Measurements from ENCODE around the gene TMED10. TPM values are rescaled to one million over a fixed set of nuclear protein-coding genes. Genes with fewer than 3 reads are reported as not detected.
A peak's percentile ranks its signal among the peaks of the same experiment; 100 is the strongest.

The TMED10 gene
- total RNA-seq, 2 experiments from 2014 or later: 129 to 221 TPM

- no peaks in the 10 kb centered on the region for H3K79me2 ChIP-seq (ENCODE audit: insufficient read depth, low read depth, low read length)
- H3K9me2 ChIP-seq (ENCODE audit: insufficient read depth, low read length): no peaks in the 10 kb centered on the region
- TF ChIP-seq EZH2phosphoT487 (IDR thresholded peaks at IDR 0.05; ENCODE audit: borderline replicate concordance, low read depth, low read length): no peak
- no peak for TF ChIP-seq CTCF (conservative IDR thresholded peaks at IDR 0.05; ENCODE audit: low read length)
- no peaks in the 10 kb centered on the region for H4K20me1 ChIP-seq (ENCODE audit: insufficient read depth, low read length)
- peak overlapping the region; percentile 39; the same call in 1 of the 2 replicates for H2AFZ ChIP-seq (ENCODE audit: low read length)
- H3K36me3 ChIP-seq (ENCODE audit: insufficient read depth, low read length): no peaks in the 10 kb centered on the region
- ChIA-PET POLR2A (interaction anchor here (0.7 to 1.3 kb wide), 7 partner anchors 11 to 63 kb away, joined by 3 to 6 read pairs (median 3); no protein-coding TSS in a partner anchor), CTCF (ENCODE audit: unreplicated experiment) (interaction anchor here (0.6 to 0.9 kb wide), 2 partner anchors 106 to 107 kb away, joined by 3 to 15 read pairs; no protein-coding TSS in a partner anchor)
- H3K4me2 ChIP-seq (ENCODE audit: low read length): peak overlapping the region; percentile 69
- no peaks in the 10 kb centered on the region for H3K9me3 ChIP-seq (ENCODE audit: low read length)
- DNase-seq (ENCODE audit: low spot score): no peak
- peaks cover 34% of the 10 kb centered on the region for H3K4me1 ChIP-seq (ENCODE audit: insufficient read depth, low read length, poor library complexity, severe bottlenecking)
- no TSS peak for BruUV-seq (replicated peaks)
- H3K4me3 ChIP-seq (ENCODE audit: low read depth, low read length, poor library complexity, severe bottlenecking): peak overlapping the region; percentile 33
- H3K27ac ChIP-seq (ENCODE audit: low read depth, low read length, poor library complexity, severe bottlenecking): peak overlapping the region; percentile 65
- intact Hi-C loops (cut with micrococcal nuclease; ENCODE audit: unreplicated experiment): loop anchor here (1.0 kb wide), 2 partner anchors 61 to 108 kb away; no protein-coding TSS in a partner anchor
These were observed 11.7 kb upstream of the TMED10 start for GRCh38 chr14:75188086-75188485.

GRCh38 chr14:75186953-75187352 is 10.5 kb upstream of the TMED10 start:
- Histone ChIP-seq H4K20me1 (ENCODE audit: insufficient read depth, low read length) (no peaks in the 10 kb centered on the region), H3K36me3 (ENCODE audit: insufficient read depth, low read length) (no peaks in the 10 kb centered on the region), H2AFZ (ENCODE audit: low read length) (no peak overlapping the region), H3K4me1 (ENCODE audit: insufficient read depth, low read length, poor library complexity, severe bottlenecking) (peaks cover 34% of the 10 kb centered on the region), H3K27ac (ENCODE audit: low read depth, low read length, poor library complexity, severe bottlenecking) (no peak overlapping the region), H3K9me3 (ENCODE audit: low read length) (no peaks in the 10 kb centered on the region), H3K4me2 (ENCODE audit: low read length) (no peak overlapping the region), H3K79me2 (ENCODE audit: insufficient read depth, low read depth, low read length) (no peaks in the 10 kb centered on the region), H3K9me2 (ENCODE audit: insufficient read depth, low read length) (no peaks in the 10 kb centered on the region), H3K4me3 (ENCODE audit: low read depth, low read length, poor library complexity, severe bottlenecking) (no peak overlapping the region)
- ChIA-PET POLR2A (interaction anchor here (0.7 kb wide), 1 partner anchor 27 kb away, joined by 3 read pairs; no protein-coding TSS in a partner anchor), CTCF (ENCODE audit: unreplicated experiment) (no interaction called here)
- no TSS peak for BruUV-seq (replicated peaks)
- TF ChIP-seq CTCF (conservative IDR thresholded peaks at IDR 0.05; ENCODE audit: low read length) (no peak), EZH2phosphoT487 (IDR thresholded peaks at IDR 0.05; ENCODE audit: borderline replicate concordance, low read depth, low read length) (no peak)
- DNase-seq (ENCODE audit: low spot score): no peak
- intact Hi-C loops (cut with micrococcal nuclease; ENCODE audit: unreplicated experiment): no loop called here

GRCh38 chr14:75185251-75186040 is 9.0 kb upstream of the TMED10 start:
- H3K36me3 ChIP-seq (ENCODE audit: insufficient read depth, low read length): no peaks in the 10 kb centered on the region
- no peaks in the 10 kb centered on the region for H4K20me1 ChIP-seq (ENCODE audit: insufficient read depth, low read length)
- H3K4me1 ChIP-seq (ENCODE audit: insufficient read depth, low read length, poor library complexity, severe bottlenecking): peaks cover 45% of the 10 kb centered on the region
- BruUV-seq (replicated peaks): no TSS peak
- ChIA-PET CTCF (ENCODE audit: unreplicated experiment) (no interaction called here), POLR2A (interaction anchor here (0.7 kb wide), 1 partner anchor 304 kb away, joined by 6 read pairs; no protein-coding TSS in a partner anchor)
- no peak overlapping the region for H3K4me3 ChIP-seq (ENCODE audit: low read depth, low read length, poor library complexity, severe bottlenecking)
- DNase-seq (ENCODE audit: low spot score): no peak
- TF ChIP-seq CTCF (conservative IDR thresholded peaks at IDR 0.05; ENCODE audit: low read length): no peak
- no peak for TF ChIP-seq EZH2phosphoT487 (IDR thresholded peaks at IDR 0.05; ENCODE audit: borderline replicate concordance, low read depth, low read length)
- H3K4me2 ChIP-seq (ENCODE audit: low read length): no peak overlapping the region
- H3K9me3 ChIP-seq (ENCODE audit: low read length): no peaks in the 10 kb centered on the region
- H3K79me2 ChIP-seq (ENCODE audit: insufficient read depth, low read depth, low read length): no peaks in the 10 kb centered on the region
- H3K27ac ChIP-seq (ENCODE audit: low read depth, low read length, poor library complexity, severe bottlenecking): no peak overlapping the region
- H2AFZ ChIP-seq (ENCODE audit: low read length): no peak overlapping the region
- H3K9me2 ChIP-seq (ENCODE audit: insufficient read depth, low read length): no peaks in the 10 kb centered on the region
- intact Hi-C loops (cut with micrococcal nuclease; ENCODE audit: unreplicated experiment): no loop called here

All from OCI-LY7 (cell line).